Stimulated activated CD4-positive, alpha-beta T cell treated with anti-CD3 and anti-CD28 coated beads, TNF-alpha, amount 100 ng/mL, for 4 hours (primary cell): ENCODE data around the gene HADHB.
"Not testable (repeated sequence)": the region's sequence is repeated elsewhere in the genome, so short reads cannot be mapped to it uniquely, and the experiment has no call there.

Source experiments
- DNase-seq, 3 experiments: peaks; one replicate each; pipeline ENCODE4 v3.0.0-alpha.2; 2020; ENCODE audit warnings: low read depth in 3 of 3

HADHB gene

GRCh38 chr2:26329083-26329482 lies 84.3 kb downstream of the HADHB start:
- DNase-seq: not testable (repeated sequence)

GRCh38 chr2:26330114-26330549 lies 85.4 kb downstream of the HADHB start:
- DNase-seq: peak; percentile 63 to 71 (median 67)

GRCh38 chr2:26330604-26331003 lies 85.9 kb downstream of the HADHB start:
- no peak for DNase-seq

- DNase-seq: not testable (repeated sequence)
Measured at GRCh38 chr2:26331321-26331720, 86.6 kb downstream of the HADHB start.

- no peak for DNase-seq
Measured at GRCh38 chr2:26333293-26333692, 88.6 kb downstream of the HADHB start.

- no peak for DNase-seq
Measured at GRCh38 chr2:26335231-26335630, 90.5 kb downstream of the HADHB start.

GRCh38 chr2:26336719-26337118 lies 92.0 kb downstream of the HADHB start:
- DNase-seq: no peak

- no peak for DNase-seq
Measured at GRCh38 chr2:26337298-26337697, 92.6 kb downstream of the HADHB start.
